ENCODE results near the gene PLCB1. TPM values are rescaled to one million over a fixed set of nuclear protein-coding genes. Genes with fewer than 3 reads are reported as not detected.

The PLCB1 gene
- total RNA-seq, 1 donor from 2014 or later = 37.4 TPM

- TF ChIP-seq CTCF (IDR thresholded peaks at IDR 0.05; ENCODE audit: partially characterized antibody, unreplicated experiment) = no peak
- Mint-ChIP-seq H3K4me1 (ENCODE audit: low read depth, unreplicated experiment) (peaks cover 9% of the 10 kb centered on the region), H3K27ac (ENCODE audit: unreplicated experiment) (no peak overlapping the region), H3K27me3 (ENCODE audit: unreplicated experiment) (no peaks in the 10 kb centered on the region), H3K4me3 (ENCODE audit: unreplicated experiment) (no peak overlapping the region), H3K9me3 (ENCODE audit: unreplicated experiment) (no peaks in the 10 kb centered on the region), H3K36me3 (ENCODE audit: unreplicated experiment) (no peaks in the 10 kb centered on the region)
- DNase-seq = no peak
Measured at GRCh38 chr20:8361779-8362178, 229.7 kb downstream of the PLCB1 start.

- Mint-ChIP-seq H3K27ac (ENCODE audit: unreplicated experiment) (no peak overlapping the region), H3K36me3 (ENCODE audit: unreplicated experiment) (no peaks in the 10 kb centered on the region), H3K4me1 (ENCODE audit: low read depth, unreplicated experiment) (peaks cover 9% of the 10 kb centered on the region), H3K4me3 (ENCODE audit: unreplicated experiment) (no peak overlapping the region), H3K27me3 (ENCODE audit: unreplicated experiment) (no peaks in the 10 kb centered on the region), H3K9me3 (ENCODE audit: unreplicated experiment) (no peaks in the 10 kb centered on the region)
- TF ChIP-seq CTCF (IDR thresholded peaks at IDR 0.05; ENCODE audit: partially characterized antibody, unreplicated experiment) = no peak
- DNase-seq = no peak
Measured at GRCh38 chr20:8362457-8362856, 230.4 kb downstream of the PLCB1 start.

GRCh38 chr20:8363970-8364733 lies 232.1 kb downstream of the PLCB1 start:
- Mint-ChIP-seq H3K4me1 (ENCODE audit: low read depth, unreplicated experiment) (peaks cover 9% of the 10 kb centered on the region), H3K27ac (ENCODE audit: unreplicated experiment) (no peak overlapping the region), H3K4me3 (ENCODE audit: unreplicated experiment) (no peak overlapping the region), H3K27me3 (ENCODE audit: unreplicated experiment) (no peaks in the 10 kb centered on the region), H3K36me3 (ENCODE audit: unreplicated experiment) (no peaks in the 10 kb centered on the region), H3K9me3 (ENCODE audit: unreplicated experiment) (no peaks in the 10 kb centered on the region)
- no peak for TF ChIP-seq CTCF (IDR thresholded peaks at IDR 0.05; ENCODE audit: partially characterized antibody, unreplicated experiment)
- DNase-seq = no peak

- H3K9me3 Mint-ChIP-seq (ENCODE audit: unreplicated experiment) = no peaks in the 10 kb centered on the region
- no peak for DNase-seq
- peaks cover 9% of the 10 kb centered on the region for H3K4me1 Mint-ChIP-seq (ENCODE audit: low read depth, unreplicated experiment)
- no peak overlapping the region for H3K4me3 Mint-ChIP-seq (ENCODE audit: unreplicated experiment)
- no peak overlapping the region for H3K27ac Mint-ChIP-seq (ENCODE audit: unreplicated experiment)
- H3K36me3 Mint-ChIP-seq (ENCODE audit: unreplicated experiment) = no peaks in the 10 kb centered on the region
- no peaks in the 10 kb centered on the region for H3K27me3 Mint-ChIP-seq (ENCODE audit: unreplicated experiment)
- TF ChIP-seq CTCF (IDR thresholded peaks at IDR 0.05; ENCODE audit: partially characterized antibody, unreplicated experiment) = no peak
Measured at GRCh38 chr20:8364734-8365078, 232.6 kb downstream of the PLCB1 start.

GRCh38 chr20:8365634-8366033 lies 233.6 kb downstream of the PLCB1 start:
- Mint-ChIP-seq H3K9me3 (ENCODE audit: unreplicated experiment) (no peaks in the 10 kb centered on the region), H3K36me3 (ENCODE audit: unreplicated experiment) (no peaks in the 10 kb centered on the region), H3K27me3 (ENCODE audit: unreplicated experiment) (no peaks in the 10 kb centered on the region), H3K4me3 (ENCODE audit: unreplicated experiment) (no peak overlapping the region), H3K4me1 (ENCODE audit: low read depth, unreplicated experiment) (no peaks in the 10 kb centered on the region), H3K27ac (ENCODE audit: unreplicated experiment) (no peak overlapping the region)
- no peak for DNase-seq
- no peak for TF ChIP-seq CTCF (IDR thresholded peaks at IDR 0.05; ENCODE audit: partially characterized antibody, unreplicated experiment)
